ENCODE measurements around the gene CDK5.
A peak's percentile ranks its signal among the peaks of the same experiment; 100 is the strongest.
"Not testable (repeated sequence)": the region's sequence is repeated elsewhere in the genome, so short reads cannot be mapped to it uniquely, and the experiment has no call there.

CDK5 gene

DNA sequence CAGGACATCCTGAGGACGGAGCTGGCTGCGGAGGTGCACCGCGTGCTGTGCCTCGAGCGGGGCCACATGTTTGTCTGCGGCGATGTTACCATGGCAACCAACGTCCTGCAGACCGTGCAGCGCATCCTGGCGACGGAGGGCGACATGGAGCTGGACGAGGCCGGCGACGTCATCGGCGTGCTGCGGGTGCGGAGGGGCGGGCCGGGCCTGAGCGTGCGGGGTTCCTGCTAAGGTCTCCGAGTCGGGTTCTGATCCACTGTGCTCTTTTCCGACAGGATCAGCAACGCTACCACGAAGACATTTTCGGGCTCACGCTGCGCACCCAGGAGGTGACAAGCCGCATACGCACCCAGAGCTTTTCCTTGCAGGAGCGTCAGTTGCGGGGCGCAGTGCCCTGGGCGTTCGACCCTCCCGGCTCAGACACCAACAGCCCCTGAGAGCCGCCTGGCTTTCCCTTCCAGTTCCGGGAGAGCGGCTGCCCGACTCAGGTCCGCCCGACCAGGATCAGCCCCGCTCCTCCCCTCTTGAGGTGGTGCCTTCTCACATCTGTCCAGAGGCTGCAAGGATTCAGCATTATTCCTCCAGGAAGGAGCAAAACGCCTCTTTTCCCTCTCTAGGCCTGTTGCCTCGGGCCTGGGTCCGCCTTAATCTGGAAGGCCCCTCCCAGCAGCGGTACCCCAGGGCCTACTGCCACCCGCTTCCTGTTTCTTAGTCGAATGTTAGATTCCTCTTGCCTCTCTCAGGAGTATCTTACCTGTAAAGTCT is 43.8 kb downstream of the CDK5 start:
- peak; percentile 80 for DNase-seq (ENCODE audit: low spot score)

DNA sequence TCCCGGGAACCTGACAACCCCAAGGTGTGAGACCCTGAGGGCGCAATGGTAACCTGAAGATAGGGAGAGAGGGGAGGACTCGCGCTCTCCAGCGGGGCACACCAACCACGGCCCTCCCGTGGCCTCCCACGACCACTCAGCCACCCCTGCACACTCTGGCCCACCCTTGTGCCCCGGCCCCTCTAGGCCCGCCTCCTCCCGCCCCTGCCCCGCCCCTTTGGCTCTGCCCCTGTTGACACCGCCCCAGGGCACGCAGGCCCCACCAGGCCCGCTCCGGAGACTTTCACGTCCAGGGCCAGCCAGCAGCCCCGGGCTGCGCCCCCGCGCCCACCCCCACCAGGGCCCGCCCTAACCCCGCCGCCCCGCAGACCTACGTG is 44.4 kb downstream of the CDK5 start:
- peak; percentile 54 for DNase-seq (ENCODE audit: low spot score)

DNA sequence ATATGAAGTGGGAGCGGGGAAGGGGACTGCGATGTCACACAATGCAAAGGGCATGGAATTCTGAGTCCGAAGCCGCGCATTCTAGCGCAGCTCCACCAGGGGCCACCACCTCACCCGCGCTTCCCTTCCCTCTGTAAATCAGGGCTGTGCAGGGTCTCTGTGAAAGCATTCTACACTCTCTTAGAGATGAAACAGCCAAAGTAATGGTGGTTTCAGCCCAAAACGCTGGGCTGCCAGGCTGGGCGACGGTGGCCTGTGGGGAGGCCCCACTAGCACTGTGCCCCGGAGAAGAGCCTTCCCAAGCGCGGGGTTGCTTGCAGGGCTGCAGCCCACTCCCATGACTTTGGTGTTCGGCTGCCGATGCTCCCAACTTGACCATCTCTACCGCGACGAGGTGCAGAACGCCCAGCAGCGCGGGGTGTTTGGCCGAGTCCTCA is 44.8 kb downstream of the CDK5 start:
- DNase-seq (ENCODE audit: low spot score), result peak; percentile 59

DNA sequence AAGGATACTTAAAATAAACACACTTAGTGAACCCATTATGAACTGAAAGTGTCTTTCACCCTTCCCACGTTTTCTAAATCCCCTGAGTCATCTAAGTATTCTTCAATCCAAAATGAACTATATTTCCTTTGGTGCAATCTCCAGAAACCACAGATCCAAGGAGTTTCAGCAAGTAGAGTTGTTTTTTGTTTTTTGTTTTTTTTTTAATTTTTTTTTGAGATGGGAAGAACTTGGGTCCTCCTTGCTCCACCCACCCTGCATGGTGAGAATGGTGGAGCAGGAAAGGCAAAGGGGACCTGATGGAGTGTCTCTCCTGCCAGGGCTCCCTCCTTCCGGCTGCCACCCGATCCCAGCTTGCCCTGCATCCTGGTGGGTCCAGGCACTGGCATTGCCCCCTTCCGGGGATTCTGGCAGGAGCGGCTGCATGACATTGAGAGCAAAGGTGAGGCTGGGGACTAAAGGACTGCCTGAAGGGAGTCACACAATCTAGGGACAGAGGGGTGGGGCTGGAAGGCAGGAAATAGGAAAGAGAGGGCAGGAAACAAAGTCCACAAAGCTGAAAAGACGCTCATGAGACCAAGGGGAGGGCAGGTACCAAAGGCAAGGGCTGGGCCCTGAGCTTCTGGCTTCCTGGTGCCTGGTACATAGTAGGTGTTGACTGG is 45.5 kb downstream of the CDK5 start:
- no peak for DNase-seq (ENCODE audit: low spot score)

DNA sequence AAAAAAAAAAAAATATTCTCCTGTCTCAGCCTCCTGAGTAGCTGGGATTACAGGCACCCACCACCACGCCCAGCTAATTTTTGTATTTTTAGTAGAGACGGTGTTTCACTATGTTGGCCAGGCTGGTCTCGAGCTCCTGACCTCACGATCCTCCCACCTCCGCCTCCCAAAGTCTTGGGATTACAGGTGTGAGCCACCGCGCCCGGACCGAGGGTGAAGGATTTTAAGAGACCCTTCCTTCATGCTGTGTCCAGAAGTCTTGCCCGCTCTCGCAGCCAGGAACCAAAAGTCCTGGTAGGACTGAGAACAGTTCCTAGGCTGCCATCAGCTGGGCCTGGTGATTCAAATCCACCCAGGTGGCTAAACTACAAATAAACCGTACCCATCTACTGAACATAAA is 46.1 kb downstream of the CDK5 start:
- DNase-seq (ENCODE audit: low spot score), result not testable (repeated sequence)

DNA sequence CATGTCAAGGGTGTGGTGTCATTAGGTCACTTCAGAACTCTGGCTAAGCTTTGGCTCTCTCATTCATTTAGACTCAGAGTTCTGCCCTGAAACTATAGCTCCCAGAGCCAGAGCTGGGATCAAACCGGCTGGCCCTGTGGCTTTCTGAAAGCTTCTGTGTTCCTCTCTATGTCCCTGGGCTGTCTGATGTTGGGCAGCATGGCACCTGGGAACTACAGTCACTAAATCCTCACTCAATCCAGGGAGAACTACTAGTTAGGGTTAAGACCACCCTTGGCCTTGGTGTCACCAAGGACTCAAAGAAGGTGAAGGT is 46.6 kb downstream of the CDK5 start:
- no peak for DNase-seq (ENCODE audit: low spot score)

DNA sequence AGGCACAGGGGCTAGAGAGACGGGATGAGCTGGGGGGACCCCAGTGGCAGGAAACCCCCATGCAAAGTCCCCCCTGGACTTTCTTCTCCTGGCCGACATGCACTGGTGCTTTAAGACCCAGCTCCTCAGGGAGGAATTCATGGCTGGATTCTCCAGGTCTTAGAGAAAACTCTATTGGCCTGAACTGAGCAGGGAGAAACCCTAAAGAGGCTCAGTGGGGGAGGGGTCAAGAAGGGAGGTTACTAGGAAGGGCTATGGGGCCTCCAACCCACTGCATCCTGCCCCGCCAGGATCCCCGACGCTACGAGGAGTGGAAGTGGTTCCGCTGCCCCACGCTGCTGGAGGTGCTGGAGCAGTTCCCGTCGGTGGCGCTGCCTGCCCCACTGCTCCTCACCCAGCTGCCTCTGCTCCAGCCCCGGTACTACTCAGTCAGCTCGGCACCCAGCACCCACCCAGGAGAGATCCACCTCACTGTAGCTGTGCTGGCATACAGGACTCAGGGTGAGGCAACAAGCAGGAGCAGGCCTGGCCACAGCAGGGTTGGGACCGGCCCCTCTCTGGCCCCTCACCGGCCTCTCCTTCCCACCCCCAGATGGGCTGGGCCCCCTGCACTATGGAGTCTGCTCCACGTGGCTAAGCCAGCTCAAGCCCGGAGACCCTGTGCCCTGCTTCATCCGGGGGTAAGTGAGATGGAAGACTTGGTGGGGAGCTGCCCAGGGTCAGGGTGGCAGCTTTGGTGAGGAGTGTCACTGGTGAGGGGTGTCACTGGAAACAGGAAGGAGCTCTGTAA is 47.2 kb downstream of the CDK5 start:
- DNase-seq (ENCODE audit: low spot score), result no peak

DNA sequence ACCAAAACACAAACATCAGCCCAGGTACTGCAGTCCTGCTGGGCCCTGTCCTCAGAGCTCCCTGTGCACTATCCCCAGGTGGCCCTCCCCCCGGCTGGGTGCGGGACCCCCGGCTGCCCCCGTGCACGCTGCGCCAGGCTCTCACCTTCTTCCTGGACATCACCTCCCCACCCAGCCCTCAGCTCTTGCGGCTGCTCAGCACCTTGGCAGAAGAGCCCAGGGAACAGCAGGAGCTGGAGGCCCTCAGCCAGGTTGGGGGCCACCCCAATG is 47.7 kb downstream of the CDK5 start:
- DNase-seq (ENCODE audit: low spot score), result no peak

DNA sequence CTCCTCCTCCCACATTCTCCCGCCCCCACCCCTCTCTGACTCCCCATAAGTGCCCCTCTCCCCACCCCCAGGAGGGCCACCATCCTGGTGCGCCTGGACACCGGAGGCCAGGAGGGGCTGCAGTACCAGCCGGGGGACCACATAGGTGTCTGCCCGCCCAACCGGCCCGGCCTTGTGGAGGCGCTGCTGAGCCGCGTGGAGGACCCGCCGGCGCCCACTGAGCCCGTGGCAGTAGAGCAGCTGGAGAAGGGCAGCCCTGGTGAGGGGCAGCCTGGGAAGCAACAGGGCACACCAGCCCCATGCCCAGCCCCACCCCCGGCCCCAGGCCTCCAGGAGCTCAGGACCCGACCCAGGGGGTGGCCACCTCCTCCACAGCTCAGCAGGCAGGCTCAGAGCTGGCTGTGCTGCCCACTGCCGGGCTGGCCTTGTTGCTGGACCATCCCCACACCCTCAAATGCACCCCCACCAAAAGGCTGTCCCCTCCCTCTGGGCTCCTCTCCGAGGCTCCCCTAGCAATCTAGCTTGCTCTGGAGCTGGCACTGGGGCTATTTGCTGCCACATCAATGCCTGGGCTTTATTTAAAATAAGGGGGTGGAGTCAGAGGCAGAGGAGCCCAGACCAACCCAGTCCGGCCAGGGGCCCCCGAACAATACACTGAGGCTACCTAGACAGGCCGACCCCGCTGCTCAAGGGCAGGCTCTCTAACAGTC is 48.2 kb downstream of the CDK5 start:
- DNase-seq (ENCODE audit: low spot score), result peak; percentile 47

DNA sequence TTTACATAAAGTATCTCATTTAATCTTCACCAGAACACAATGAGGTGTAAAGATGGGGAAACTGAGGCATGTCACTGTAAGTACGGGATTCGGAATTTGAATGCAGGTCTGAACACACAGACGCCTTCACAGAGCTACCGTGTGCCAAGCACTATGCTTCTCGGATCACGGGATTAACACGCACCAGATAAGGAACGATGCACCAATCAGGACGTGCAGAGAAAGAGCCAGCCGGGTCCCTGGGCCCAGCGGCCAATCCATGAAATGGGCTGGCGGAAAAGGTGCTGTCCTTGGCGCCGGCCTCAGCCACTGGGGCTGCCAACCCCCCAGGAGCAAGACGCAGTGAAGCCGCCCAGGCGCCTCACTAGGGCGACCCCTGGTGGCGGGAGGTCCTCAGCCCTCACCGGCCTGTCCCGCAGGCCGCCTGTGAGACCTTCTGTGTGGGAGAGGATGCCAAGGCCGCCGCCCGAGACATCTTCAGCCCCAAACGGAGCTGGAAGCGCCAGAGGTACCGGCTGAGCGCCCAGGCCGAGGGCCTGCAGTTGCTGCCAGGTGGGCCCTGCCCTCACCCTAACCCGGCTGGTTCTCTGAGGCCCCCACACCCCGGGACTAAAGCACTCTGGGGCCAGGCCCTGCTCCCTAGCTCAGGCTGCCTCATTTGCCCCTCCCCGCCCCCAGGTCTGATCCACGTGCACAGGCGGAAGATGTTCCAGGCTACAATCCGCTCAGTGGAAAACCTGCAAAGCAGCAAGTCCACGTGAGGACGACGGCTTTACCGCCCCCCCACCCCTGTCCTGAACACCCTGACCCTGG is 49.0 kb downstream of the CDK5 start:
- DNase-seq (ENCODE audit: low spot score), result peak; percentile 87

DNA sequence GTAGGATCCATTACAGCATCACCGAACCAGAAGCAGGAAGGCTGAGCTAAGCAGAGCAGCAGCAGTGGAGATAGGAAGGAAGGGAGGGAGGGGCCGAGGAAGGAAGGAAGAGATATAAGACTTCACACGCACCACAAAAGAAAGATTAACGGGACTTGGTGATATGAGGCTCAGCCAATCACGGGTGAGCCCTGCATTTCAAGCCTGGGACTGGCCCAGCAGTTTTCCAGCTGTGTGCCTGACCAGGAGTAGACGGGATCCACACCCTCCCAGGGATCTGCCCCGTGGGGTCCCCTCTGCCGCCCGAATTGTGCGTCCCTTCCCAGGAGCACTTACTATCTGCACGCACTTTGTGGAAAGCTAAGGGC is 49.6 kb downstream of the CDK5 start:
- no peak for DNase-seq (ENCODE audit: low spot score)

DNA sequence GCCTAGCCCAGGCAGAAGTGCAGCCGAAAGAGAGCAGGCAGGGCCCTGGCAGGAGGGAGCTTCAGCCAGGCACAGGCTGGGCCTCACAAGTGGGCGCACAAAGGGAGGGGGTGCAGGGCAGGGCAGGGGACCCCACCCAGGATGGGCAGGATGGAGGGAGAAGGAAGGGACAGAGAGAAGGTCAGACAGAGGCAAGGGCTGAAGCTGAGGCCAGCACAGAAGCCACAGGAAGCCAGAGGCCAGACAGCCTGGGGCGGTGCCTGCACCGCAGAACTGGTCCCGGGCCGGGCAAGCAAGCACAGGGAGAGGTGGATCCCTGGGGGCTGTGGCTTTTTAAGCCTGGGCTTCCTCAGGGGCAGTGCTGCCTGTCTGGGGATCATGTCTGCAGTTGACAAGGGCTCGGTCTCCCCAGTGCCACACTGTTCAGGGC is 50.2 kb downstream of the CDK5 start:
- DNase-seq (ENCODE audit: low spot score), result no peak

DNA sequence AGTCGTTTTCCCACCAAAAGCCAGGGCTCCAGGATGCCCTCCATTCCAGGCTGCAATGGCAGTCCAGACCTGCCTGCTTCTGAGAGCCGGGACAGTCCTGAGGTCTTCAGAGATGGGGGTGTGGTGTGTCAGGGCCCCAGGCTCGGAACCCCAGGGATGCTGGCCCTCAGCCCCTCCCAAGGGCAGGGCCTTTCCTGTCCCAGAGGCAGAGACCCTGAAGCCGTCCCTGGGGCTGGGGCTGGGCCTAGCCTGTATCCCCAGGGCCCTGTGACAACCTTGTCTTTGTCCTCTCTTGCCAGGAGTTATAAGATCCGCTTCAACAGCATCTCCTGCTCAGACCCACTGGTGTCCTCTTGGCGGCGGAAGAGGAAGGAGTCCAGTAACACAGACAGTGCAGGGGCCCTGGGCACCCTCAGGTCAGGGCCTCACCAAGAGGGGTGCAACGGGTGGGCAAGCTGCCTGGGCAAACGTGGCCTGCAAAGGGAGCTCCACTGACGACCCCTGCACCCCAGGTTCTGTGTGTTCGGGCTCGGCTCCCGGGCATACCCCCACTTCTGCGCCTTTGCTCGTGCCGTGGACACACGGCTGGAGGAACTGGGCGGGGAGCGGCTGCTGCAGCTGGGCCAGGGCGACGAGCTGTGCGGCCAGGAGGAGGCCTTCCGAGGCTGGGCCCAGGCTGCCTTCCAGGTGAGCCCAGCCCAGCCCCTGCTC is 51.0 kb downstream of the CDK5 start:
- no peak for DNase-seq (ENCODE audit: low spot score)

DNA sequence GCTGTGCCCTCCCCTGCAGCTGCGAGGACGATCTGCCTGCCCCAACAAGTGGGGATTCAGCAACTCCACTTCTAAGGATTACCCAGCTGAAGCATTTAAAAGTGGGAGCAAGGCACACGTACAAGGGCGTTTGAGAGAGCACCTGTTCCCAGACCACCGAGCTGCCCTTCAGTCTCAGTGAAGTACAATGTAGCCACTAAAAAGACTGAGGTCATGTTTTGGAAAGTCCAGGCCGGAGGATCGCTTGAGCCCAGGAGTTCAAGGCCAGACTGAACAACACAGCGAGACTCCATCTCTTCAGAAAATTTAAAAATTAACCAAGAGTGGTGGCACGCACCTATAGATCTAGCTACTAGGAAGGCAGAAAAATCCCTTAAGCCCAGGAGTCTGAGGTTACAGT is 52.1 kb downstream of the CDK5 start:
- DNase-seq (ENCODE audit: low spot score), result no peak
